HS-5 (cell line): ENCODE results near the gene HTR3C.
"Not testable (repeated sequence)": the region's sequence is repeated elsewhere in the genome, so short reads cannot be mapped to it uniquely, and the experiment has no call there.

Experiments
- DNase-seq: peaks from one replicate; pipeline ENCODE4 v3.0.0-alpha.2; 2012; ENCODE audit warnings: low read depth

The HTR3C gene

GRCh38 chr3:184031187-184031792, 21.6 kb upstream of the HTR3C start, which contains the start of gene HTR3D:
Gene HTR3D (plus strand): TSS chr3:184031742. CDS start chr3:184031742, 0 bp downstream.
- no peak for DNase-seq

- DNase-seq = no peak
Observed at GRCh38 chr3:184037816-184038215, 15.0 kb upstream of the HTR3C start.

- not testable (repeated sequence) for DNase-seq
Observed at GRCh38 chr3:184038307-184038706, 14.5 kb upstream of the HTR3C start.

GRCh38 chr3:184039414-184039813, 13.4 kb upstream of the HTR3C start:
- DNase-seq = no peak

- DNase-seq = no peak
Observed at GRCh38 chr3:184040010-184040409, 12.8 kb upstream of the HTR3C start.

GRCh38 chr3:184042617-184043016, 10.2 kb upstream of the HTR3C start:
- DNase-seq = no peak

GRCh38 chr3:184045995-184046394, 6.9 kb upstream of the HTR3C start:
- no peak for DNase-seq

- DNase-seq = no peak
Observed at GRCh38 chr3:184050217-184050847, 2.5 kb upstream of the HTR3C start.

GRCh38 chr3:184058029-184058428, 5.2 kb downstream of the HTR3C start:
- DNase-seq = peak; percentile 64

- no peak for DNase-seq
Observed at GRCh38 chr3:184059424-184059823, 6.6 kb downstream of the HTR3C start.

GRCh38 chr3:184062637-184063036, 9.8 kb downstream of the HTR3C start:
- DNase-seq = no peak

- peak; percentile 14 for DNase-seq
Observed at GRCh38 chr3:184066211-184066610, 13.4 kb downstream of the HTR3C start.

GRCh38 chr3:184067573-184068055, 14.8 kb downstream of the HTR3C start:
- DNase-seq = no peak

- DNase-seq = no peak
Observed at GRCh38 chr3:184068344-184068743, 15.5 kb downstream of the HTR3C start.

- not testable (repeated sequence) for DNase-seq
Observed at GRCh38 chr3:184071142-184071541, 18.3 kb downstream of the HTR3C start.

GRCh38 chr3:184073621-184074020, 20.8 kb downstream of the HTR3C start:
- DNase-seq = no peak

- DNase-seq = no peak
Observed at GRCh38 chr3:184075901-184076300, 23.1 kb downstream of the HTR3C start.

- DNase-seq = no peak
Observed at GRCh38 chr3:184077881-184078280, 25.0 kb downstream of the HTR3C start.

- no peak for DNase-seq
Observed at GRCh38 chr3:184078851-184079250, 26.0 kb downstream of the HTR3C start.

GRCh38 chr3:184081116-184081830, 28.4 kb downstream of the HTR3C start:
- no peak for DNase-seq

- no peak for DNase-seq
Observed at GRCh38 chr3:184082034-184082433, 29.2 kb downstream of the HTR3C start.

- DNase-seq = no peak
Observed at GRCh38 chr3:184082465-184082864, 29.6 kb downstream of the HTR3C start.

- peak; percentile 3 for DNase-seq
Observed at GRCh38 chr3:184085389-184085852, 32.6 kb downstream of the HTR3C start.
